GM19193 (cell line): ENCODE results near the gene GIPC3.

Experiments
- POLR2A ChIP-seq: IDR thresholded peaks from 4 replicates; pipeline ENCODE4 v1.6.1; 2011; ENCODE audit not compliant: insufficient read depth, insufficient read length; ENCODE audit errors: extremely low read depth

The GIPC3 gene

GRCh38 chr19:3613818-3614661 is 28.8 kb downstream of the GIPC3 start:
- no peak for TF ChIP-seq POLR2A

- TF ChIP-seq POLR2A = no peak
These were observed 29.7 kb downstream of the GIPC3 start for GRCh38 chr19:3614858-3615505.

GRCh38 chr19:3615524-3616135 is 30.4 kb downstream of the GIPC3 start:
- no peak for TF ChIP-seq POLR2A

GRCh38 chr19:3617463-3617862 is 32.2 kb downstream of the GIPC3 start:
- TF ChIP-seq POLR2A = no peak

DNA sequence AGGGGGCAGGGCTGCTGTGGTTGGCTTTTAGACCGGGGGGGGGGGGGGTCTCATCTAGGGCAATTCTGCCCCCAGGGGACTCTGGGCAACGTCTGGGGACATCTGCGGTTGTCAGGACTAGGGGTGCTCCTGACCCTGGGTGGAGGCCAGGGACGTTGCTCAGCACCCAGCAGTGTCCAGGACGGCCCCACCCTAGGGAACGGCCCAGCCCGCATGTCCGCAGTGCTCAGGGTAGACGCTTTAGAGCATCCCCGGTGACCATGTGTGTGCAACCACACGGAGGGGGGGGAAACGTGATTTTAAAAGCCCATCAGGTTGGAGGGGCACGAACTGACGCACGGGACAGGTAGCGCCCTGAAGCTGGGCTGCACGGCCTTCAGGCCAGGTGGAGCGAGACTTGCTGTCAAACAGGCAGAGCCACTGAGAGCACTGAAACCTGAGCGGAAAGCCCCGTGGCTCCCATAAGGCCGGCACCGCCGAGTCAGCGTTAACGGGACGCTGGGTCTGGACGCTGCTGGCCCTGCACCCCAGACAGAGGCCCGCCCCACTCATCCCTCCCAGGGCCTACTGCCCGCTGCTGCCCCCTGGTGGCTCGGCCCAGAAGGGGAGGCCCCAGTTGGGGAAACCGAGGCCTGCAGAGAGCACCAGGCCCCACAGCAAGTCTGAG is 33.0 kb downstream of the GIPC3 start:
- no peak for TF ChIP-seq POLR2A

GRCh38 chr19:3618811-3619630 is 33.7 kb downstream of the GIPC3 start:
- no peak for TF ChIP-seq POLR2A

GRCh38 chr19:3619631-3620012 is 34.3 kb downstream of the GIPC3 start:
- TF ChIP-seq POLR2A = no peak

- TF ChIP-seq POLR2A = no peak
These were observed 35.0 kb downstream of the GIPC3 start for GRCh38 chr19:3620145-3620816.

DNA sequence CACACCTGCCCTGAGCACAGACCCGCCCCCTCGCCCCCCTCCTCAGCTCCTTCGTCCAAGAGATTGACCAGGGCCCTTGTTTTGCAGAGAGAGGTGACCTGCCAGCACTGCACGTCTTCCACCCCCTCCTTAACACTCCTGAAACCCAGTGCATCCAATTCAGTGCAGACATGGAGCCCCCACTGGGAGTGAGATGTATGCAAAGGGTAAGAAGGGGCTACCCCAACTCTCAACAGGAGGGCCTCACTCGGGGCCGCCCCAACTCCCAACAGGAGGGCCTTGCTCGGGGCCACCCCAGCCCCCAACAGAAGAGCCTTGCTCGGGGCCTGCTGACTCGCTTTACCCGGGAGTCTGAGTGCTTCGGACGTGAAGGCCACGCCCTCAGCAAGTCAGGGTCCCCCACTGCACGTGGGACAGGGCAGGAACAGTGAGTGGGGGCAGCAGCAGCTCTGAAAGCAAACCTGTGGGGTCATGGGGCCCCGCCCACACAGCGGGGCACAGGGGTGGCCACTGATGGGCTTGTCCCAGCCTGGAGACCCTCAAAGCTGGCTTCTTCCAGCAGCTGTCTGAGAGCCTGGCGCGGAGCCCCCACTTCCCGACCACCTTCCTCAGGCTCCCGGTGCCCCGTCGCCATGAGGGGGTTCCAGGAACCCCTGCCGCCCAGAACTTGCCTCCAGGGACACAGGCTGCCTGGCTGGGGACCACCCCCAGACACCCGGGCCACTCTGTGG is 35.7 kb downstream of the GIPC3 start:
- no peak for TF ChIP-seq POLR2A

DNA sequence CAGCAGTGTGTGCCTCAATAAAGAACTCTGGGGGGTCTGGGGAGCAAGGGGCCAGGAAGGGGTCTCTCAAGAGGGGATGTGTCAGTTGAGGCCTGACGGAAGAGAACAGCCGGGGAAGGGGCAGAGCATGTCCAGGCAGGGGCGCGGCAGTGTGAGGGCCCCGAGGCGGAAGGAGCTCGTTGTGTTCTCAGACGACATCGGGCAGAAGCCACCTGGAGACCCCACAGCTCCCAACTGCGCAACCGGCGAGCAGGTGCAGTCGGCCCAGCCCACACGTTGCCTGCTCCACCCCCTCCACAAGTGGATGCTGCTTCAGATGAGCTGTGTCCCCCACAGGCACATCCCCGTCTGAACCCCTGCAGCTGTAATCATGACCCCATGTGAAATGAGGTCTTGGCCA is 36.4 kb downstream of the GIPC3 start:
- TF ChIP-seq POLR2A = no peak

GRCh38 chr19:3622224-3622623 is 36.9 kb downstream of the GIPC3 start:
- no peak for TF ChIP-seq POLR2A

GRCh38 chr19:3623716-3624115 is 38.4 kb downstream of the GIPC3 start:
- TF ChIP-seq POLR2A = no peak

- no peak for TF ChIP-seq POLR2A
These were observed 40.8 kb downstream of the GIPC3 start for GRCh38 chr19:3625996-3626472.
